Cerebellar cortex (tissue), 1 donor: ENCODE data around the gene OR51F1.
"Not testable (repeated sequence)": the region's sequence is repeated elsewhere in the genome, so short reads cannot be mapped to it uniquely, and the experiment has no call there.

Source experiments
- DNase-seq: peaks from one replicate; pipeline ENCODE4 v3.0.0-alpha.2; 2015; ENCODE audit warnings: low spot score

Gene OR51F1, protein sequence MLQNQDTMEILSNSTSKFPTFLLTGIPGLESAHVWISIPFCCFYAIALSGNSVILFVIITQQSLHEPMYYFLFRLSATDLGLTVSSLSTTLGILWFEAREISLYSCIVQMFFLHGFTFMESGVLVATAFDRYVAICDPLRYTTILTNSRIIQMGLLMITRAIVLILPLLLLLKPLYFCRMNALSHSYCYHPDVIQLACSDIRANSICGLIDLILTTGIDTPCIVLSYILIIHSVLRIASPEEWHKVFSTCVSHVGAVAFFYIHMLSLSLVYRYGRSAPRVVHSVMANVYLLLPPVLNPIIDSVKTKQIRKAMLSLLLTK

DNA sequence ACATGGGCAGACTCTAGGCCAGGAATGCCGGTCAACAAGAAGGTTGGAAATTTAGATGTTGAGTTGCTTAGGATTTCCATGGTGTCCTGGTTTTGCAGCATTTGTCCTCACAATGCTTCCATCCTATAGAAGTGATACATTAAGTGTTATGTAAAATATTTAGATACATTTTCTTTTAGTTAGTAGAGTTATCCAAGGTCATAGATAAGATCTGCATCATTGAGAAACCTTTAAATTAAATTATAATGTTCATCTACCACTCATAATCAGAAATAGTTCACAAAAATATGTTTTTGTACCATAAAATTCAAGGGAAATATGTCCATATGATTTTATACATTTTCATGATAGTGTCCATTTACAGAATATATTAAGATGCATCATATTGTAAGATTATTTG lies at the start of gene OR51F1:
Gene OR51F1 (minus strand): TSS at position 101 of the 400 bp plus-strand sequence. CDS start 0 bp downstream, at position 101.
- DNase-seq: no peak

DNA sequence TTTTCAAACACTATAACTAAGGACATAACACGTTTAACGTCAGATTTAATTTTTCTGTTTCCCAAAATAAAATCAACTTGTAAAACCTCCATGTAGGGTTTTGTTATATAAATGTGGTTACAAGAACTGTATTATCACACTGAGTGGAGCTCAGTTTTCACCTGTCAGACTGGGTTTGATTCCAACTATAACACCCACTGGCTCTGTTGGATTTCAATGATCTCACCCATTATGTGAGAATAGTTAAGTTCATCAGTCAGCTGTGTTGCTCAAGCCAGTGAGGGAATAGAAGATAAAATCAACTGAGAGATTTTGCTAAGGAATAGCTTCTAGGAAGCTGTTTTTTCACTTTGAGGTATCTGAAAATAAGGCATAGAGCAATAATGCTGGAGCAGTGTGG lies 39.5 kb upstream of the OR51F1 start:
- DNase-seq: no peak

DNA sequence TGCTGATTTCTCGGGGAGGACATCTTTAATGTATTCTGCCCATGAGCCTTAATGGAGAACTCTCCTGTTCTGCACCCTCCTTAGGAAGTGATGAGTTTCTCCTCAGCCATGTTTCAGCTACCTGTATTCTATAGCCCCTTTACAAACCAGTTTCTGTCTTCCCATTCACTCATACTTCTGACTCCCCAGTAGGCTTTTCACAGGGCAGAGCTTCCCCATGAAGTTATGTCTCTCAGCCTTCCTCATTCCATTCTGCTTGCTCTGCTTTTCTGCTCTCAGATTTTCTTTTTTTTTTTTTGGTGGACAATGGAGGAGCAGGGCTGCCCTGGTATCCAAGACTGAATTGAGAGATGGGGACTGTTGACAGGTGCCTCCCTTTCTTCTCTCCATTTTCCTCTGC lies 38.7 kb upstream of the OR51F1 start:
- DNase-seq: no peak

DNA sequence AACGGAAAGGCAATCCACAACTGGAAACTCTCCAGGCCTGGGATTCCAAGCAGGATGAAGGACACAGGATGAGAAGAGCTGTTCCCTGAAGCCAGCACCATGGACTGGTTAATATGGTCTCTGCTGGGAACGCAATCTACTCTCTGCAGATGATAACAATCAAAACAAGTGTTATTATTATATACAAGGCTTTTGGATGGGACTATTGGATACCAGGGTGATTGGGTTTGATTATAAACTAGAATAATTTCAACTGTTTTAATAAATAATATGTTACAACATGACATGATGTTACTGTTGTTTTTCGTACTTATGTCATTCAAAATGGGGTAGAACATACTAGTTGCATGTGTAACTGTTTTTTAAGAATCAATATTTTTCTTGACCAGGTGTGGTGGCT lies 34.5 kb upstream of the OR51F1 start, which contains the start of gene OR52R1:
Gene OR52R1 (minus strand): TSS at position 101 of the 400 bp plus-strand sequence. CDS start 0 bp downstream, at position 101.
- DNase-seq: no peak

DNA sequence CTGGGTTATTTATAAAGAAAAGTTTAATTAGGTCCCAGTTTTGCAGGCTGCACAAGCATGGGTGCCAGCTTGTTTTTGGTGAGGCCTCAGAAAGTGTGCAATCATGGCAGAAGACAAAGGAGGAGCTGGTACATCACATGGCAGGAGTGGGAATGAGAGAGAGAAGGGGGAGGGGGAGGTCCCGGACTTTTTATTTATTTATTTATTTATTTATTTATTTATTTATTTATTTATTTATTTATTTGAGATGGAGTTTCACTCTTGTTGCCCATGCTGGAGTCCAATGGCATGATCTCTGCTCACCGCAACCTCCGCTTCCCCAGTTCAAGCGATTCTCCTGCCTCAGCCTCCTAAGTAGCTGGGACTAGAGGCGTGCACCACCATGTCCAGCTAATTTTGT lies 31.6 kb upstream of the OR51F1 start:
- not testable (repeated sequence) for DNase-seq

DNA sequence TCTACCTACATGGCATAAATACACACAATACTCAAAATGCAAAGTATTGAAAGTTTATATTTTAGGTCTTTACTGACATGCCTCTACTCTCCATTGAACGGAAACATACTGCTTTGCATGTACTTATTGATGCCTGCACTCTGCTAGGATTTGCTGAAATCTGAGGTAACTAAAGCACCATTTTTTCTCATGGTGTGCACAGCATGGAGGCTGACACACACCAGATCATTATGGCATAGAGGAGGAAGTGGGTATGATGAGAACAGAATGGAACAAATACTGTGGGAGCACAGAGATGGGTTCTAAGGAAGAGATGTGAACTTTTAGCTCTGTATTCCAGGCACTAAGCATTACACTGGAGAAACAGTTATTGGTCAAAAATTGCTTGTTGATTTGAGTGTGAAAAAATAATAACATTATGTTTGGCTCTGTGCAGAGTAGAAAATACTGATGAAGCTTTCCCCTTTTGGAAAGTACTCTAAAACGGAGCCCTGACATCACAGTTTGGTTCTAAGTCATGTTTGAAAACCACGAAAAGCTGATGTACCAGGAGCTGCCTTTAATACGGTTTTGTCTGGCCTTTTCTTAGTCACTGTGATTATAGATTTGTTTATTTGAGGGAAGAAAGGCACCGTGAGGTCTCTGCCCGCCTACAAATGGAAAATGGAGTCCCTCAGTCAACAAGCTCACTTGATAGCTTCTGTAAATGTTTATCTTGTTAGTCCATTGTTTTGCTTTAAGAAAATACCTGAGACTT lies 28.9 kb upstream of the OR51F1 start:
- no peak for DNase-seq

DNA sequence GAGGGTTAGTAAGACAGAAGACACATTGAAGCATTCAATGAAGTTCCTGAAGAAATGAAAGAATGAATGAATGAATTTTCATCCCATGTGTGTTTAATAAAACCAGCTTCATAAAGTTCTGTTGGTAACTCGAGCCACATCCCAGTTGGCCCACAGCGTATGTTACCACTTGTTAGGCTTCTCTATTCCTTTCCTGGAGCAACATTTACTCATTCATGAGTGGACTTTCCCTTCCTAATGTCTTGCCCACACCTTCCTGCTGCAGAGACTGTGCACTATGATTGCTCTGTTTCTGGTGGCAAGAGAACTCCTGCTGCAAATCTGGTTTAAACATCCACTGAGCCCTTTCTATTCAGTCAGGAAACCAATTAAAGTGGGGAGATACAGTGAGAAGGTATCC lies 27.5 kb upstream of the OR51F1 start:
- no peak for DNase-seq

DNA sequence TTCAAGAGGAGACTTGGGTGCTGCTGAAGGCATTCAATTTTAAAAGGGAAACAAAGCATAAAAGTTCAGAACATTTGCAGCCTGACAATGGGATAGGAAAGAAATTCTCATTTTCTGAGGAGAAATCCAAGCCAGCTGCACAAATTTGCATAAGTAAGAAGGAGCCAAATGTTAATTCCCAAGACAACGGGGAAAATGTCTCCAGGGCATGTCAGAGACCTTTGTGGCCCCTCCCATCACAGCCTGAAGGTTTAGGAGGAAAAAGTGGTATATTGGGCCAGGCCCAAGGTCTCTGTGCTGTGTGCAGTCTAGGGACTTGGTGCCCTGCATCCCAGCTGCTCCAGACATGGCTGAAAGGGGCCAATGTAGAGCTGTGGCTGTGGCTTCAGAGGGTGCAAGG lies 12.7 kb upstream of the OR51F1 start:
- no peak for DNase-seq

DNA sequence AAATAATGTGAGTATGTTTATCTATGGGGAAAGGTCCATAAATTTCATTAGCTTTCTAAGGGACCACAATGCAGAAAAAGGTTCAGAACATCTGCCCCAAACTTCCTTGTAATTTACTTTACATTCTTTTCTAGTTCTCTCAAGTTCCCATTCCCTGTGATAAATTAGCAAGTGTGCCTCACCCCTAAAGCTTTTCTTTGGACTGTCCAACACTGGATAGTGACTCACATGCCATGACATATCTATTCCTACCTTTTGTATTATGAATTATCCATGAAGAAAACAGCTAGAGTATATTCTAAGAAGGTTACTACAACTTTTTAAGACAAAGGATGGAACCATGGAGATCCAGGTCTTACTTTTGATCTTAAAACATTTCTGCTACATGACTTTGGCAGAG lies 1.6 kb downstream of the OR51F1 start:
- DNase-seq: no peak

DNA sequence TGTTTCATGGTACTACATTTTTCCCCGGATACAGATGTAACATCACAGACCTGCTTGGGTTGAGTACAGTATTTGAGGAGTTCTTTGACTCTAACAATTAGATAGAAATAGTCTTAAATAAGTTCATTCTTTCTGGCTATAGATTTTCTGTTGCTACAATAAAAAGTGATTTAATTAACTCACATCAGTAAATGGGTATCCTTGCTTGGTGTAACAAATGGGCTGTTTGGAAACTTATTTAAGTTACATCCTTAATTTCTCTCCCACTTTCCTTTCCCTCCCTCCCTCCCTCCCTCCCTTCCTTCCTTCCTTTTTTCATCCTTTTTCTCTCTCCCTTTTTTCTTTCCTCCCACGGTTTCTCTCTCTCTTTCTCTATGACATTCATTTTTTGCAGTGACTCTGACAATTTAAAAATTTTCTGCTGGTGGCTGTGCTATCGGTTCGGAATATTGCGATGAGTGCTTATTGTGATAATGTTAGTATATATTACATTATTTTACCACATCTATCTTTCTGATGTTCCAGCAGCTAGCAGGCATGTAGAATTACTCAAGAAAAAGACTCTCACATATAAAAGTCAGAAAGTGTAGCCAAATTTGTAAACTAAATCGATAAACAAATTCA lies 3.2 kb downstream of the OR51F1 start:
- DNase-seq: no peak

DNA sequence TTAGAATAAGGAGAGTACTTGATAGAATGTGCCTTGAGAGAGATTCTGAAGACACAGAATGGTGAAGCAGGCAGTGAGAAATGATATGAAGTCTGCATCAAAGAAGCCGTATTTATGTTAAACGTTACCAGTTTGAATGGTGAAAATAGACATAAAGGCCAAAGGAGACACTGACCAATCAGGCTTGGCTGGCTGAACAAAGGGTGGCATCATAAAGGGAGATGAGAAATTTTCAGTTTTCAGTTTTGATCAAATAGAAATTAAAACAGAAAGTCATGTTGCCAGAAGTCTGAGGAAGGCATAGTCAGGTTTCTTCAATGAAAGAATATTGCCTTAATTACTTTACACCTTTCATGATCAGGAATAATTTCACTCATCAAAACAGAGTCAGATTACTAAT lies 6.6 kb downstream of the OR51F1 start:
- no peak for DNase-seq

DNA sequence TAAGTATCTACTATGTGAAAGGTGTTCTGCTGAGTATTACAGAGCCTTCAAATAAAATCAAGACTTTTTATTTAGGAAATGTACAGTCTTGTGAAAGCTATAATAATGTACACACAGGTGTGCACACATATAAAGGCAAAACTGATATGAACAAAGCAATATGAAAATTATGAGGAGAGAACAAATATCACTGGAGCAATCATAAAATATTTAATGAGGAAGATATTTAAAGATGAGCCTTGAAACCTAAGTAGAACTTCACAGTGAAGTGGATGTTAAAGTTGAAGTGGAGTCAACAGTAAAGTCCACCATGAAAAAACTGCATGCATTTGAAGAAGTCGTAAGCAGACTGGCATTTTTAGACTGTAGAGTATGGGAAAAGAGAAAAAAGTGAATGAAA lies 18.5 kb downstream of the OR51F1 start:
- no peak for DNase-seq

DNA sequence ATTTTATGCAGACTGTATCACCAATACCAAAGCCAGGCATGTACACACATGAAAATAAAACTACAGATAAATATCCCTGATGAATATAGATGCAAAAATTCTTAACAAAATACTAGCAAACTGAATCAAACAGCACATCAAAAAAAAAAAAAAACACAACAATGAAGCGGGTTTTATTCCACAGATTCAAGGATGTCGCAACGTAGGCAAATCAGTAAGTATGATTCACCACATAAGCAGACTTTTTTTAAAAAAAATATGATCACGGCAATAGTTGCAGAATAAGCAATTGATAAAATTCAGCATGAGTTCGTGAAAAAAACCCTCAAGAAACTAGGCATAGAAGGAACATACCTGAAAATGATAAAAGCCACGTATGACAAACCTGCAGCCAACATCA lies 21.3 kb downstream of the OR51F1 start:
- DNase-seq: no peak

DNA sequence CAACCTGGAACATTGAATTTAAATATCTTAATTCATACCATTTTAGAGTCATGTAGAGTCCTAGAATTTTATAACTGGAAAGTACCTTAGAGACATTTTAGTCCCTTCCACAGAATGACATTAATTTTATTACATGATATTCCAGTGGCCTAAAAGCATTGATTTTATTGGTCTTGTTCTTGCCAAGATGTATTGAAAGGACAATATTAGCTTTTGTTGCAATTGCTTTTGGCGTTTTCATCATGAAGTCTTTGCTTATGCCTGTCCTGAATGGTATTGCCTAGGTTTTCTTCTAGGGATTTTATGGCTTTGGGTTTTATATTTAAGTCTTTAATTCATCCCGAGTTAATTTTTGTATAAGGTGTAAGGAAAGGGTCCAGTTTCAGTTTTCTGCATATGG lies 29.0 kb downstream of the OR51F1 start:
- DNase-seq: no peak

DNA sequence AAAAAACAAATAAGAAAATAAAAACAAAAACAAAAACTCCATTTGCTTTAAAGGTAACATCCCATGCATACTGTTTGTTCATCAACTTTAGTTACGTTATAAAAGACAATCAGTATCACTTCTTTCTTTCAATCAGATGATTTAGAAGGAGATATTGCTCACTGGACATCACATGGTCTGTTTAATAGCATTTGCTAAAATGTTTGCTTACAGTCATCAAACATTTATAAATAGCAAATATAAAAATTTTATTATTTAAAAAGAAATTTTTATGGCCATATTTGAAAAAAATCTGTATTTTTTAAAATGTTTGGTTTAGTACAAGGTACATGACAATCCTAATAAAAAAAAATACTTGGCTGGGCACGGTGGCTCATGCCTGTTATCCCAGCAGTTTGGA lies 42.6 kb downstream of the OR51F1 start:
- DNase-seq: no peak

DNA sequence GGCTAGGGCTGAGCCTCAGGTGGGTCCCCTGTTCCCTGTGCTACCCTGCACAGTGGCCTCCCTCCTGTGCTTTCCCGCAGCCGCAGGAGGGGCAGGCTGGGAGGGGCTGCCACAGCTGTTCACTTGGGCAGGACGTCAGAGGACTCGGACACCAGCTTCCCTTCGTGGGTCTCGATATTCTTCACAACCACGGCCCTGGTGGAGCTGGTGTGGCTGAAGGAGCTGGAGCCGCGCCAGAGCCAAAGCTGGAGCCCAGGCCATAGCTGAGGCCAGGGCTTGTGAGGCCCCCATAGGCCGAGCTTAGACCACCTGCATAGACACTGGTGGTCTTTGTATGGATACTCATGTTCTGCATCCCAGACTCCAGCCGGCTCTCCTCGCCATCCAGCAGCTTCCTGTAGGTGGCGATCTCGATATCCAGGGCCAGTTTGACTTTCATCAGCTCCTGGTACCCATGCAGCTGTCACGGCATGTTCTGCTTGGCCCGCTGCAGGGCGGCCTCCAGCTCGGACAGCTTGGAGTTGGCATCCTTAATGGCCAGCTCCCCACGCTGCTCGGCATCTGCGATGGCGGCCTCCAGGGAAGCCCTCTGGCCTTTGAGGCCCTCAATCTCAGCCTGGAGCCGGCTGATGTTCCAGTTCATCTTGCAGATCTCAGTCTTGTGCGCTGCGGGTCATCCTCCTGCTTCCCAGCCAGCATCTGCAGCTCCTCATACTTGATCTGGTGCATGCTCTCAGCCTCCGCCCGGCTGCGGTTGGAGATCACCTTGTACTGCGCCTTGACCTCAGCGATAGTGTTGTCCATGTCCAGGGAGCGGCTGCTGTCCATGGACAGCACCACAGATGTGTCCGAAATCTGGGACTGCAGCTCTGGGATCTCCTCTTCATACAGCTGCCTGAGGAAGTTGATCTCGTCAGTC lies 46.9 kb downstream of the OR51F1 start:
- DNase-seq: not testable (repeated sequence)
